SIG-M5 treated with dmso at 0.1 percent for 504 hours (cell line): Measurements from ENCODE around the gene DUSP16.

Experiments
- DNase-seq: peaks from one replicate; lab custom pipeline; 2025; ENCODE audit not compliant: unreplicated experiment; lab: John Stamatoyannopoulos, UW

Gene DUSP16

DNA sequence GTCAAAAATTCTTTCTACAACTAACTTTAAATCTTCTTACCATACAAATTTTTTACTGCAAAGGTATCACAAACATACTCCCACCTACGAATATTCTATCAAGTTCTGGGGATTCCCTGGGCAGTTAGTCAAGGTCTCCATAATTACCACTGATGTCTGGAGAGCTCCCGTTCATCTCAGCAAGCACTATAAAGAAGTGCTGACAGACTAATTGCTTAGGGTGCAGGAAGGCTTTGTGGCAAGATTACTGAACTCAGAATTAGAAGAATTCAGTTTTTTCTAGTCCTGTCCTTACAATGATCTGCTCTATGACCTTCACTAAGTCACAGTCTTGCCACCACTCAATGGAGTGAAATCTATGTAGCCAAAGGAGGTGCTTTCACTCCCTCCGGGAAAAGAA lies 61.5 kb downstream of the DUSP16 start:
- DNase-seq: no peak

GRCh38 chr12:12499909-12500604 lies 62.6 kb downstream of the DUSP16 start:
- no peak for DNase-seq

- no peak for DNase-seq
Measured at GRCh38 chr12:12498210-12498609, 64.5 kb downstream of the DUSP16 start.

DNA sequence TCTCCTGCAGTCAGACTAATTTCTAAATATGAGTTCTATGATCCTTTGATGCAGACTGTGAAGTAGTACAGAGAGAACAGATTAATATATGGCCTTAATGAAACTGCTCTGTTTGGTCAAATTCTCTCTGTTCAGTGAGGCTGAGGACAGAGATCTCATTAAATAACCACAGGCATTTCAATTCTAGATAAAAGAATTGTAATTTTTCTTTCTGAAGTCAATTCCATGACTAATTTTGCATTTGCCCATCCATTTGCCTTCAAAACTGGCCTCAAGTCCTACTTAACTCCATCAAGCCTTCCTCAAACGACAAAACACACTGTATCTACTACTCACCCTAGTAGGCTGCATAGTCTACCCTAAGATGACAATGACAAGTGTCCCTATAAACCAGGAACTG lies 67.1 kb downstream of the DUSP16 start:
- no peak for DNase-seq

DNA sequence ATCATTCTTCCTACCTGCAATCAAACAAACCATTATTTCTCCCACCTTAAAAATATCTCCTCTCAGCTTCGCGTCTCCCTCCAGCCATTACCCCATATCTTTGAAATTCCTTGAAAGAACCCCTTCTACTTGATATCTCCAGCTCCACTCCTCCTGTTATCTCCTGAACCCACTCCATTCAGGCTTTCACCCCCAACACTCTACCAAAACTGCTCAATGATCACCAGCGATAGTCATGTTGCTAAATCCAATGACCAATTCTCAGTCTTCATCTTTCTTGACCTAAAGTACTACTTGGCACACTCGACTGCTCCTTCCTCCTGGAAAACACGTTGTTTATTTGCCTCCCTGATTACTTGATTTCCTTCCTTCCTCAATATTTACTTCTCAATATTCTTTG lies 70.1 kb downstream of the DUSP16 start:
- no peak for DNase-seq

DNA sequence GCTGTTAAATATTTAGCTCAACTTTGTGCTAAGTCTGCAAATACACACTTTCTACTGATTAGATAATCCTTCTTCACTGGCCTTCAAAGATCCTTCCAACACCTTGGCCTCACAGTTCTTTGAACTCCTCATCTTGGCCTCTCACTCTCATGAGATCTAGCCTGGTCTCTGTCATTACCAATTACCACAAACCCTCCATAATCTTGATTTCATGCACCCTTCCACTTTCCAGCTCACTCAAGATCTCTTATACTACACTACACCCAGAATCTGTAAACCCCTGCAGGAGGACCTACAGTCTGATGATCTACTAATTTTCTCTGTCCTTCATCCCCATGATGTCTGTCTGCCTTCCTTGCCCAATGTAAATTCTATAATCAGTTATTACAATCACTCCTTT lies 71.1 kb downstream of the DUSP16 start:
- DNase-seq: no peak

- no peak for DNase-seq
Measured at GRCh38 chr12:12488823-12489550, 73.7 kb downstream of the DUSP16 start.

DNA sequence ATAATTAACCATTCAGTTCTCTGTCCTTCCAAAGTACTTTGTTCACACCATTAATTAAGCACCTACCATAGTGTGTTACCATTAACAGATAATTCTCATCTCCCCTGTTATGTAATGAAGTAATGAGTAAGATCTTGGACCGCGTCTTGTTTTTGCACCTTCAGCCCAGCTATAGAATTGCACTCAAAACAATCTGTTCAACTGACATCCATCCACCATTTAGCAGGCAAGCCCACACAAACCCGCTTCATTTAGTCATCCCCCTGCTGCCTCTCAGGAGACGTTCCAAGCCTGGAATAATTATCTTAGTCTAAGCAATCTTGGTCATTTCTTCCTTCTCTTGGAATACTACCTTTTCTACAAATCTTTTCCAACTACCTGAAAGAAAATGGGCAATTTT lies 74.4 kb downstream of the DUSP16 start:
- no peak for DNase-seq

DNA sequence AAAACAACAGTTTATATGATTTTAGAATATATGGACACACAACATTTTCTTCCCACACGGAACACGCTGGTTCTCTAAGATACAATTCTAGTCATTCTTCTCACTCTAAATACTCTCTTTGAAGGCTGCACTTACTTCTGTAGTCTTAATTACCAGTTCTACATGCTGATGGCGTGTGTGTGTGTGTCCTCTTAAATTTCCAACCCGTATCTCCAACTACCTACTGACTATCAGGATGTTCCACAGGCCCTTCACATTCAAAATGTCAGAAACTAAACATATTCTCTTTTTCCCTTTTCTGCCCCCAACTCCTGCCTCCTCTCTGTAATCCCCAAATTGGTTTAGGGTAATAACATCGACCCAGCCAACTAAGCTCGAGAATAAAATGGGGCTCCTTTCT lies 75.2 kb downstream of the DUSP16 start:
- DNase-seq: no peak

GRCh38 chr12:12486661-12487240 lies 75.9 kb downstream of the DUSP16 start:
- no peak for DNase-seq

- DNase-seq: no peak
Measured at GRCh38 chr12:12483438-12483837, 79.2 kb downstream of the DUSP16 start.

GRCh38 chr12:12482959-12483358 lies 79.7 kb downstream of the DUSP16 start:
- DNase-seq: peak; percentile 51

GRCh38 chr12:12482150-12482761 lies 80.4 kb downstream of the DUSP16 start:
- no peak for DNase-seq

- no peak for DNase-seq
Measured at GRCh38 chr12:12481631-12482030, 81.0 kb downstream of the DUSP16 start.

DNA sequence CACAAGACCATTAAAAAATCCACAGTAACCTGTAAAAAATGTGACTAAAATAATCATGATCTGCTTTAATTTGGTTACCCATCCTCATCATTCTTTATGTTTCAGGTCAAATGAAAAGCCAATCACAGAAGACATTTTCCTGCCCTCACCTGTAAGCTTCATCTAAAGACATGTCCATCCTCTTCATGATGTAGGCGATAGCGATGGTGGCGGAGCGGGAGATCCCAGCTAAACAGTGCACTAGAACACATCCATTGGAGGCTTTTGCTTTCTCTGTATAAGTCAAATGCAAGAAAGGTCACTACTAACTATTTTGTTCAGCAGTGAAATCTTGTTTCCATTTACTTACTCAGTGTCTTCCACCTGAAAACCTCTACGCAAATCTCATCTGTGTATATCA lies 82.6 kb downstream of the DUSP16 start:
- no peak for DNase-seq

DNA sequence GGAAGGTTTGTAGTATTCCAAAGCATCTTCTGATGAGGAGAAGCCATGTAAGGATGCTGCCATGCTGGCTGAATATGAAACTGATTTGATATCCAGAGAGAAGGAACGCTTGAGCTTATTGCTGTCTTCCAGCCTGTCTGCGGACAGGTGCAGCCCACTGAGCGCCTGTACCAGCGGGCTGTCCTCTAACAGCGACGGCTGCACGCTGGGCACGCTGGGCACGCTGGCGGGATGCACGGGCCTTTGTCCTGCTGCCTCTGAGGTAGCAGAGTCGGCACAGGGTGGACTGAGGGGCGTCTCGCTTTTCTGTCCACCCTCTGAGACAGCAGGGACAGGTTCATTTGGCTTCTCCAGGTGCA lies 85.2 kb downstream of the DUSP16 start:
- DNase-seq: no peak

GRCh38 chr12:12476857-12477531 lies 85.7 kb downstream of the DUSP16 start:
- DNase-seq: no peak

DNA sequence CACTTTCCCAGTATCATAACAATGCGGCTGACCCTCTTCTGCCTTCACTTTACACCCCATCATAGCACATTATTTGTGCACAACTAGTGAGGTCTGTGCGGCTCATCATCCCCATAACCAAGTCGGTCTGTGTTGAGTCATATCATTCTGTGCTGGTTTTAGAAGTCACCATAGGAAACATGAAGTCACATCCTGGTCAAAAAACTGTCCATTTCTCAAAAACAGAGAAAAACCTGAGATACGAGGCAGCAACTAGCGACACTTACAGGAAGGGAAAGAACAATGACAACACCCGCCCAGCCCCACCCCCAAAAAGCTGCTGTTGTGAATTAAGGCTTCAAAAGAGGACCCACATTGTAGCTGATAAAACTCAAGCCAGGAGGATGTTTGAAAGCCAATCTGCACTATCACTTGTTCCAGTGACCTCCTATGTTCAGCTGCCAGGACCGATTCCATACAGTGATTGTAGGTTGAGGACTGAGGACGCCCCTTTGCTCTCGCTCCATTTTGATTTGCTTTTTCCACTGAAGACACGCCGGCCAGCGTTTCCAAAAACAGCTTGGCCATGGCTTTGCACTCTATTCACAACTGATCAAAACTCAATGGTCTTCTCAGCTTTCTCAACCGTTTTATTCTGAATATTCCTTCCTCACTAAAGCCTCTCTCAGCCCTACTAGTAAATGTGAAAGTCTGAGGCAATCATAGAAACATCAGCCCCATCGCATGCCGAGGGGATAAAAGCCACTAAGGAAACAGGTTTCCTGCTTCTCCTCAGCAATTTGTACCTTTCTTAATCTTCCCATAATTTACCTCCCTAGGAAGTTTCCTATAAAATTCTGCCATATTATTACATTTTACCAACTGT lies 87.5 kb downstream of the DUSP16 start:
- peak; percentile 20 for DNase-seq

- DNase-seq: no peak
Measured at GRCh38 chr12:12474471-12474928, 88.2 kb downstream of the DUSP16 start.

DNA sequence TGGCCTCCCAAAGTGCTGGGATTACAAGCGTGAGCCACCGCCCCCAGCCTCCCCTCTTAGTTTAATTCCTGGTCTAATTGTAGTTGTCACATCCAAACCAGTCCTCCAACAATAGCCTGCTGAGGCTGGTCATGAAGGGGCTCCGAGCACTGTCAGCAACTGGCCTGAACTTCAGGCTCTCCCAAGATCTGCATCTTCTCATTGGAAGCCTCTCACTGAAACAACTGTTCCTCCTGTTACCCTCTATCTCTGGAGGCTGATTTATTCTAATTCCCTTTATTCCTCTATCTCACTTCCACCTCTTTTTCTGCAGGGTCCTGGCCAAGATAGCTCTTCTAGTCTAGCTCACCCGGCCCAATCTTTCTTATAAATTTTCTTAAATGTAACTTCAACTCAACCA lies 89.4 kb downstream of the DUSP16 start:
- no peak for DNase-seq
